RPMI7951 (cell line): Measurements from ENCODE around the gene ZFPL1. TPM values are rescaled to one million over a fixed set of nuclear protein-coding genes. Genes with fewer than 3 reads are reported as not detected.

Experiments
- DNase-seq: peaks from one replicate; pipeline ENCODE4 v3.0.0-alpha.2; 2012; ENCODE audit warnings: low read depth
- total RNA-seq: library from RNA; depleted of rRNA; stranded (reverse); fragments of >200 nt; shearing (Covaris generic); gene quantifications from 2 replicates; pipeline ENCODE4 v1.2.3, GENCODE V29; 2014

The ZFPL1 gene
- total RNA-seq, 1 experiment from 2014 or later = 58.3 TPM

- peak; percentile 19 for DNase-seq
Measured at GRCh38 chr11:65059959-65060824, 23.8 kb upstream of the ZFPL1 start.

GRCh38 chr11:65060913-65061408 lies 23.1 kb upstream of the ZFPL1 start:
- DNase-seq = peak; percentile 8

- DNase-seq = no peak
Measured at GRCh38 chr11:65063532-65063931, 20.5 kb upstream of the ZFPL1 start.

- DNase-seq = no peak
Measured at GRCh38 chr11:65064847-65065240, 19.2 kb upstream of the ZFPL1 start.

GRCh38 chr11:65065851-65066250 lies 18.2 kb upstream of the ZFPL1 start:
- no peak for DNase-seq

GRCh38 chr11:65066315-65066714 lies 17.7 kb upstream of the ZFPL1 start:
- DNase-seq = no peak

- no peak for DNase-seq
Measured at GRCh38 chr11:65066805-65067291, 17.2 kb upstream of the ZFPL1 start.

- no peak for DNase-seq
Measured at GRCh38 chr11:65067446-65067845, 16.6 kb upstream of the ZFPL1 start.

GRCh38 chr11:65069217-65069616 lies 14.8 kb upstream of the ZFPL1 start:
- DNase-seq = no peak

- DNase-seq = no peak
Measured at GRCh38 chr11:65071907-65072630, 12.0 kb upstream of the ZFPL1 start.

GRCh38 chr11:65072631-65072966 lies 11.4 kb upstream of the ZFPL1 start:
- DNase-seq = no peak

GRCh38 chr11:65077451-65077850 lies 6.6 kb upstream of the ZFPL1 start:
- no peak for DNase-seq

GRCh38 chr11:65078151-65078550 lies 5.9 kb upstream of the ZFPL1 start:
- peak; percentile 32 for DNase-seq

- DNase-seq = no peak
Measured at GRCh38 chr11:65078786-65079342, 5.2 kb upstream of the ZFPL1 start.

GRCh38 chr11:65083134-65083833 lies 738 bp upstream of the ZFPL1 start:
- DNase-seq = no peak

- DNase-seq = no peak
Measured at GRCh38 chr11:65084598-65085375, 765 bp downstream of the ZFPL1 start.

GRCh38 chr11:65085446-65085845 lies 1.4 kb downstream of the ZFPL1 start:
- DNase-seq = no peak

- no peak for DNase-seq
Measured at GRCh38 chr11:65086809-65087208, 2.8 kb downstream of the ZFPL1 start.

- no peak for DNase-seq
Measured at GRCh38 chr11:65087216-65087615, 3.2 kb downstream of the ZFPL1 start.

GRCh38 chr11:65087827-65088226 lies 3.8 kb downstream of the ZFPL1 start:
- no peak for DNase-seq

GRCh38 chr11:65089621-65090020 lies 5.6 kb downstream of the ZFPL1 start:
- no peak for DNase-seq
